DND-41 (cell line): ENCODE data around the gene CHADL.

Source experiments
- ATAC-seq: fragments of 200-7000 bp; cut with Tn5 transposase; 3 replicates; pipeline ENCODE4 v1.9.1; 2021; ENCODE audit warnings: low read depth; ENCODE audit not compliant: insufficient read depth
- DNase-seq: peaks from one replicate; pipeline ENCODE4 v3.0.0-alpha.2; 2020
- H2AFZ ChIP-seq: 2 replicates; pipeline ENCODE4 v1.6.0; 2012; ENCODE audit warnings: low read depth, low read length
- H3K27ac ChIP-seq: 2 replicates; pipeline ENCODE4 v1.5.1; 2012; ENCODE audit warnings: low read length, inconsistent platforms
- H3K27me3 ChIP-seq: fragments of 200-600 bp; sonication (generic); 2 replicates; pipeline ENCODE4 v1.6.0; 2012; ENCODE audit warnings: low read length, mild to moderate bottlenecking, inconsistent platforms; ENCODE audit not compliant: insufficient read depth, poor library complexity
- H3K36me3 ChIP-seq: 2 replicates; pipeline ENCODE4 v1.5.1; 2012; ENCODE audit warnings: low read length, inconsistent platforms; ENCODE audit not compliant: insufficient read depth
- H3K4me1 ChIP-seq: 2 replicates; pipeline ENCODE4 v1.5.1; 2012; ENCODE audit warnings: mild to moderate bottlenecking, low read length; ENCODE audit not compliant: insufficient read depth
- H3K4me2 ChIP-seq: 2 replicates; pipeline ENCODE4 v1.6.0; 2012; ENCODE audit warnings: mild to moderate bottlenecking, moderate library complexity, low read length, inconsistent platforms; ENCODE audit not compliant: insufficient read depth
- H3K4me3 ChIP-seq, 2 experiments: fragments of 200-600 bp in 1 of 2; shearing (Covaris generic) in 1 of 2; 2 replicates each; pipeline ENCODE4 v1.5.1; 2012 to 2016; ENCODE audit warnings: inconsistent platforms in 2 of 2, low read length in 2 of 2, mild to moderate bottlenecking in 2 of 2, low read depth in 1 of 2, moderate library complexity in 1 of 2
- H3K79me2 ChIP-seq: 2 replicates; pipeline ENCODE4 v1.6.0; 2012; ENCODE audit warnings: low read length, inconsistent platforms; ENCODE audit not compliant: insufficient read depth
- H3K9ac ChIP-seq: 2 replicates; pipeline ENCODE4 v1.6.0; 2012; ENCODE audit warnings: low read depth, mild to moderate bottlenecking, inconsistent platforms, low read length, moderate library complexity
- H3K9me3 ChIP-seq: 2 replicates; pipeline ENCODE4 v1.5.1; 2012; ENCODE audit warnings: low read length, moderate library complexity, mild to moderate bottlenecking, inconsistent platforms; ENCODE audit not compliant: insufficient read depth, severe bottlenecking
- H4K20me1 ChIP-seq: 2 replicates; pipeline ENCODE4 v1.6.0; 2012; ENCODE audit warnings: low read length; ENCODE audit not compliant: insufficient read depth
- CTCF ChIP-seq: IDR thresholded peaks from 2 replicates; pipeline ENCODE4 v1.5.1; 2012; ENCODE audit warnings: borderline replicate concordance, low read length, moderate library complexity, mild to moderate bottlenecking; ENCODE audit not compliant: poor library complexity, severe bottlenecking; ENCODE audit errors: extremely low read depth
- EZH2 ChIP-seq: IDR thresholded peaks from 3 replicates; pipeline ENCODE4 v1.6.1; 2012; ENCODE audit warnings: borderline replicate concordance, low read depth, mild to moderate bottlenecking, moderate library complexity, low read length, inconsistent platforms; ENCODE audit not compliant: severe bottlenecking

CHADL gene

GRCh38 chr22:41248758-41249157, 8.0 kb upstream of the CHADL start:
- Histone ChIP-seq H4K20me1 (peaks cover 29% of the 10 kb centered on the region), H3K4me1 (no peaks in the 10 kb centered on the region), H2AFZ (no peak overlapping the region), H3K4me3 (no peak overlapping the region), H3K27ac (no peak overlapping the region), H3K27me3 (no peaks in the 10 kb centered on the region), H3K9ac (no peak overlapping the region), H3K79me2 (no peaks in the 10 kb centered on the region), H3K36me3 (peaks cover 86% of the 10 kb centered on the region), H3K4me2 (no peak overlapping the region), H3K9me3 (no peaks in the 10 kb centered on the region)
- no peak for ATAC-seq
- TF ChIP-seq CTCF, result no peak
- no peak for TF ChIP-seq EZH2
- no peak for DNase-seq

GRCh38 chr22:41248314-41248713, 7.6 kb upstream of the CHADL start:
- Histone ChIP-seq H3K36me3 (peaks cover 81% of the 10 kb centered on the region), H2AFZ (no peak overlapping the region), H3K79me2 (no peaks in the 10 kb centered on the region), H3K9ac (no peak overlapping the region), H3K27ac (no peak overlapping the region), H3K4me2 (no peak overlapping the region), H3K4me1 (no peaks in the 10 kb centered on the region), H3K9me3 (no peaks in the 10 kb centered on the region), H3K4me3 (no peak overlapping the region), H3K27me3 (no peaks in the 10 kb centered on the region), H4K20me1 (peaks cover 29% of the 10 kb centered on the region)
- TF ChIP-seq CTCF (no peak), EZH2 (no peak)
- ATAC-seq (no peak), DNase-seq (no peak)

GRCh38 chr22:41247703-41248102, 7.0 kb upstream of the CHADL start:
- Histone ChIP-seq H3K27me3 (no peaks in the 10 kb centered on the region), H3K79me2 (no peaks in the 10 kb centered on the region), H3K4me3 (no peak overlapping the region), H3K36me3 (peaks cover 75% of the 10 kb centered on the region), H3K9me3 (no peaks in the 10 kb centered on the region), H3K4me2 (no peak overlapping the region), H2AFZ (no peak overlapping the region), H3K27ac (no peak overlapping the region), H4K20me1 (peaks cover 29% of the 10 kb centered on the region), H3K4me1 (no peaks in the 10 kb centered on the region), H3K9ac (no peak overlapping the region)
- ATAC-seq, result no peak
- TF ChIP-seq CTCF (no peak), EZH2 (no peak)
- DNase-seq, result no peak

- Histone ChIP-seq H2AFZ (no peak overlapping the region), H3K27ac (no peak overlapping the region), H3K4me3 (no peak overlapping the region), H3K4me1 (no peaks in the 10 kb centered on the region), H3K9me3 (no peaks in the 10 kb centered on the region), H3K79me2 (no peaks in the 10 kb centered on the region), H3K4me2 (no peak overlapping the region), H4K20me1 (peaks cover 29% of the 10 kb centered on the region), H3K36me3 (peaks cover 60% of the 10 kb centered on the region), H3K9ac (no peak overlapping the region), H3K27me3 (no peaks in the 10 kb centered on the region)
- TF ChIP-seq CTCF (peak; percentile 35), EZH2 (no peak)
- DNase-seq (no peak), ATAC-seq (0 out of 3 replicates have a peak, but pooled peaks have one; percentile 13)
Observed at GRCh38 chr22:41245917-41246499, 5.3 kb upstream of the CHADL start.
